ENCODE results near the gene KHK.
A peak's percentile ranks its signal among the peaks of the same experiment; 100 is the strongest.

GRCh38 chr2:27071277-27071989 lies 15.1 kb upstream of the KHK start, which contains the start of gene OST4:
- TF ChIP-seq POLR2A (IDR thresholded peaks at IDR 0.05) (peak; percentile 76), CTCF (IDR thresholded peaks at IDR 0.05) (peak in 3 of 4 experiments; percentile 16 to 24 (median 23))
